ENCODE results near the gene CDH4.

CDH4 gene

GRCh38 chr20:61970357-61970756 lies 718.3 kb downstream of the CDH4 start:
- no peak for TF ChIP-seq EGR1 (IDR thresholded peaks at IDR 0.05)
- no peak for TF ChIP-seq FOXM1 (IDR thresholded peaks at IDR 0.05; ENCODE audit: borderline replicate concordance, low read depth)
- no peak for TF ChIP-seq RAD21 (IDR thresholded peaks at IDR 0.05; ENCODE audit: low read depth)
- TF ChIP-seq MAX (IDR thresholded peaks at IDR 0.05): no peak
- TF ChIP-seq CREB1 (IDR thresholded peaks at IDR 0.05; ENCODE audit: low read depth): no peak
- no peak for TF ChIP-seq CEBPB (IDR thresholded peaks at IDR 0.05)
- TF ChIP-seq REST (IDR thresholded peaks at IDR 0.05; ENCODE audit: low read depth): no peak
- TF ChIP-seq TCF12 (IDR thresholded peaks at IDR 0.05; ENCODE audit: low read depth): no peak
- TF ChIP-seq EP300 (IDR thresholded peaks at IDR 0.05; ENCODE audit: borderline replicate concordance): no peak
- TF ChIP-seq TAF1 (IDR thresholded peaks at IDR 0.05; ENCODE audit: low read depth): no peak
- no peak for TF ChIP-seq NFIC (IDR thresholded peaks at IDR 0.05)
- no peak for TF ChIP-seq TEAD4 (IDR thresholded peaks at IDR 0.05)
- TF ChIP-seq ZBTB7A (IDR thresholded peaks at IDR 0.05; ENCODE audit: low read depth): no peak
- no peak for TF ChIP-seq YY1 (IDR thresholded peaks at IDR 0.05; ENCODE audit: low read depth)
- no peak for TF ChIP-seq USF1 (IDR thresholded peaks at IDR 0.05)

GRCh38 chr20:61972636-61973508 lies 720.8 kb downstream of the CDH4 start:
- TF ChIP-seq TCF12 (IDR thresholded peaks at IDR 0.05; ENCODE audit: low read depth) (no peak), NFIC (IDR thresholded peaks at IDR 0.05) (no peak), CEBPB (IDR thresholded peaks at IDR 0.05) (no peak), TAF1 (IDR thresholded peaks at IDR 0.05; ENCODE audit: low read depth) (no peak), TEAD4 (IDR thresholded peaks at IDR 0.05) (no peak), FOXM1 (IDR thresholded peaks at IDR 0.05; ENCODE audit: borderline replicate concordance, low read depth) (no peak), ZBTB7A (IDR thresholded peaks at IDR 0.05; ENCODE audit: low read depth) (no peak), EGR1 (IDR thresholded peaks at IDR 0.05) (no peak), MAX (IDR thresholded peaks at IDR 0.05) (no peak), CREB1 (IDR thresholded peaks at IDR 0.05; ENCODE audit: low read depth) (no peak), EP300 (IDR thresholded peaks at IDR 0.05; ENCODE audit: borderline replicate concordance) (no peak), USF1 (IDR thresholded peaks at IDR 0.05) (no peak), REST (IDR thresholded peaks at IDR 0.05; ENCODE audit: low read depth) (no peak), RAD21 (IDR thresholded peaks at IDR 0.05; ENCODE audit: low read depth) (no peak)

GRCh38 chr20:61973515-61974356 lies 721.7 kb downstream of the CDH4 start:
- TF ChIP-seq NFIC (IDR thresholded peaks at IDR 0.05) (no peak), ZBTB7A (IDR thresholded peaks at IDR 0.05; ENCODE audit: low read depth) (no peak), TAF1 (IDR thresholded peaks at IDR 0.05; ENCODE audit: low read depth) (no peak), TEAD4 (IDR thresholded peaks at IDR 0.05) (no peak), RAD21 (IDR thresholded peaks at IDR 0.05; ENCODE audit: low read depth) (no peak), CEBPB (IDR thresholded peaks at IDR 0.05) (no peak), REST (IDR thresholded peaks at IDR 0.05; ENCODE audit: low read depth) (no peak), EP300 (IDR thresholded peaks at IDR 0.05; ENCODE audit: borderline replicate concordance) (no peak), FOXM1 (IDR thresholded peaks at IDR 0.05; ENCODE audit: borderline replicate concordance, low read depth) (no peak)

Measured in Ishikawa (cell line).